B cell (primary cell): ENCODE measurements around the gene GJA9. TPM values are rescaled to one million over a fixed set of nuclear protein-coding genes. Genes with fewer than 3 reads are reported as not detected.

ENCODE experiments used
- ATAC-seq: fragments of 200-7000 bp; cut with Tn5 transposase; one replicate; pipeline ENCODE4 v1.10.0; 2021; ENCODE audit warnings: low read depth, mild to moderate bottlenecking, moderate number of reproducible peaks, moderate library complexity
- CTCF ChIA-PET: fragments of 350-600 bp; sonication (Branson Sonifier 250); formaldehyde crosslinking; loops from one replicate; lab custom pipeline; 2021; ENCODE audit warnings: antibody characterized with exemption, inconsistent platforms; lab: Charles Lee
- POLR2A ChIA-PET: fragments of 350-600 bp; sonication (Branson Sonifier 250); formaldehyde crosslinking; loops from one replicate; lab custom pipeline; 2021; ENCODE audit warnings: antibody characterized with exemption; lab: Charles Lee
- DNase-seq: peaks from one replicate; pipeline ENCODE4 v3.0.0; 2013
- H2AFZ ChIP-seq: 2 replicates; pipeline ENCODE4 v1.6.1; 2012; ENCODE audit warnings: mild to moderate bottlenecking, low read depth, low read length; ENCODE audit not compliant: insufficient read depth, poor library complexity, severe bottlenecking
- H3K27ac ChIP-seq, 2 donors: 1 replicate in 1 of 2; 2 replicates in 1 of 2; pipeline ENCODE4 v1.5.1; 2012 to 2013; ENCODE audit warnings: low read length in 2 of 2, mild to moderate bottlenecking in 2 of 2, moderate library complexity in 1 of 2
- H3K27me3 ChIP-seq, 4 experiments: fragments of 200-600 bp in 1 of 4; sonication (generic) in 1 of 4; replicated peaks in 1 of 4; 1 replicate in 2 of 4; 2 replicates in 2 of 4; pipeline versions ENCODE4 v1.6.1 to v1.7.0; 2013 to 2016; ENCODE audit warnings: low read length in 3 of 4, mild to moderate bottlenecking in 2 of 4, mixed read lengths in 1 of 4, moderate library complexity in 1 of 4; ENCODE audit not compliant: insufficient read depth in 4 of 4, control insufficient read depth in 3 of 4; ENCODE audit errors: control extremely low read depth in 1 of 4
- H3K36me3 ChIP-seq, 2 experiments: replicated peaks in 1 of 2; 1 replicate in 1 of 2; 2 replicates in 1 of 2; pipeline versions ENCODE4 v1.6.1 to v1.7.1; 2013; ENCODE audit warnings: low read length in 1 of 2; ENCODE audit not compliant: insufficient read depth in 2 of 2, control insufficient read depth in 1 of 2; ENCODE audit errors: control extremely low read depth in 1 of 2, extremely low read depth in 1 of 2
- H3K4me1 ChIP-seq, 2 donors: fragments of 200-600 bp in 1 of 2; sonication (generic) in 1 of 2; 1 replicate in 1 of 2; 2 replicates in 1 of 2; pipeline versions ENCODE4 v1.5.1 to v1.6.1; 2013 to 2017; ENCODE audit warnings: low read length in 2 of 2; ENCODE audit not compliant: control insufficient read depth in 2 of 2, insufficient read depth in 2 of 2
- H3K4me2 ChIP-seq: replicated peaks from 2 replicates; pipeline ENCODE3; 2012; ENCODE audit warnings: mild to moderate bottlenecking, low read depth, low read length; ENCODE audit not compliant: poor library complexity, severe bottlenecking
- H3K4me3 ChIP-seq, 5 experiments: fragments of 200-600 bp in 1 of 5; sonication (generic) in 1 of 5; 1 replicate in 3 of 5; 2 replicates in 2 of 5; pipeline versions ENCODE4 v1.5.1 to v1.7.0; 2011 to 2016; ENCODE audit warnings: low read length in 4 of 5, mild to moderate bottlenecking in 4 of 5, low read depth in 2 of 5, control low read depth in 1 of 5, moderate library complexity in 1 of 5; ENCODE audit not compliant: insufficient read depth in 1 of 5; ENCODE audit errors: control extremely low read depth in 1 of 5, extremely low read depth in 1 of 5
- H3K79me2 ChIP-seq: fragments of 200-600 bp; sonication (generic); one replicate; pipeline ENCODE4 v1.6.0; 2016; ENCODE audit warnings: low read length; ENCODE audit not compliant: control insufficient read depth, insufficient read depth
- H3K9ac ChIP-seq: fragments of 200-600 bp; sonication (generic); 2 replicates; pipeline ENCODE4 v1.6.1; 2017; ENCODE audit warnings: mild to moderate bottlenecking, low read length, moderate library complexity
- H3K9me3 ChIP-seq, 3 donors: one replicate each; pipeline versions ENCODE4 v1.6.1 to v1.7.1; 2013; ENCODE audit warnings: low read length in 2 of 3; ENCODE audit not compliant: control insufficient read depth in 2 of 3, insufficient read depth in 1 of 3; ENCODE audit errors: control extremely low read depth in 1 of 3
- H4K20me1 ChIP-seq: 2 replicates; pipeline ENCODE4 v1.6.0; 2012; ENCODE audit warnings: mild to moderate bottlenecking, low read length; ENCODE audit not compliant: insufficient read depth, control insufficient read depth, poor library complexity, severe bottlenecking
- H3K27ac Mint-ChIP-seq: one replicate; pipeline ENCODE4 v1.8.0; 2021; ENCODE audit warnings: mixed read lengths
- H3K27me3 Mint-ChIP-seq: one replicate; pipeline ENCODE4 v1.8.0; 2021; ENCODE audit warnings: mixed read lengths
- H3K4me1 Mint-ChIP-seq: one replicate; pipeline ENCODE4 v1.8.0; 2021; ENCODE audit warnings: mixed read lengths
- H3K4me3 Mint-ChIP-seq: one replicate; pipeline ENCODE4 v1.8.0; 2021; ENCODE audit warnings: mixed read lengths
- H3K9me3 Mint-ChIP-seq: one replicate; pipeline ENCODE4 v1.8.0; 2022; ENCODE audit warnings: mixed read lengths; ENCODE audit not compliant: insufficient read depth
- CTCF ChIP-seq: fragments of 200-600 bp; IDR thresholded peaks from one replicate; pipeline ENCODE4 v1.8.0; 2022; ENCODE audit warnings: antibody characterized with exemption, mild to moderate bottlenecking
- EZH2 ChIP-seq: IDR thresholded peaks from 2 replicates; pipeline ENCODE4 v1.6.1; 2012; ENCODE audit warnings: borderline replicate concordance, low read depth, mild to moderate bottlenecking, moderate library complexity, low read length; ENCODE audit not compliant: insufficient read depth, poor library complexity, severe bottlenecking
- WGBS: methylation state at CpG from one replicate; pipeline ENCODE4 v1.1.5; 2013; ENCODE audit warnings: missing lambda C conversion rate; ENCODE audit not compliant: insufficient coverage; 5-methylcytosine and 5-hydroxymethylcytosine counted together
- intact Hi-C: fragments of 100-400 bp; cut with micrococcal nuclease; formaldehyde crosslinking; loops from one replicate; pipeline ENCODE4 v1.10.0; 2022
- polyA plus RNA-seq: library from polyadenylated mRNA; depleted of rRNA; stranded (reverse); fragments of >200 nt; gene quantifications from 2 replicates; pipeline ENCODE4 v1.2.3, GENCODE V29; 2012
- total RNA-seq, 2 donors: library from RNA; stranded (reverse); fragments of 120-200 nt in 1 of 2; gene quantifications; 1 replicate in 1 of 2; 2 replicates in 1 of 2; pipeline versions ENCODE4 v1.2.3 to v1.2.4, GENCODE V29; 2013 to 2022

Gene GJA9
- total and polyA plus RNA-seq, 2 donors (not counting 1 experiment from before 2014, with no cell fraction given): not detected

GRCh38 chr1:38899560-38899959 lies 18.2 kb upstream of the GJA9 start:
- Histone ChIP-seq H3K79me2 (no peaks in the 10 kb centered on the region), H3K4me1 (no peaks in the 10 kb centered on the region), H3K9ac (no peak overlapping the region), H3K4me3 (no peak overlapping the region), H4K20me1 (no peaks in the 10 kb centered on the region), H3K9me3 (no peaks in the 10 kb centered on the region), H3K27me3 (no peaks in the 10 kb centered on the region), H2AFZ (no peak overlapping the region), H3K4me2 (no peak overlapping the region), H3K27ac (no peak overlapping the region), H3K36me3 (no peaks in the 10 kb centered on the region)
- Mint-ChIP-seq H3K27ac (no peak overlapping the region), H3K27me3 (no peaks in the 10 kb centered on the region), H3K4me3 (no peak overlapping the region), H3K9me3 (no peaks in the 10 kb centered on the region), H3K4me1 (no peaks in the 10 kb centered on the region)
- DNase-seq: no peak
- ATAC-seq: no peak
- ChIA-PET CTCF (no interaction called here), POLR2A (no interaction called here)
- 97% methylated on average over 2 of the region's 4 CpGs for WGBS
- intact Hi-C loops: no loop called here
- TF ChIP-seq EZH2 (no peak), CTCF (no peak)

DNA sequence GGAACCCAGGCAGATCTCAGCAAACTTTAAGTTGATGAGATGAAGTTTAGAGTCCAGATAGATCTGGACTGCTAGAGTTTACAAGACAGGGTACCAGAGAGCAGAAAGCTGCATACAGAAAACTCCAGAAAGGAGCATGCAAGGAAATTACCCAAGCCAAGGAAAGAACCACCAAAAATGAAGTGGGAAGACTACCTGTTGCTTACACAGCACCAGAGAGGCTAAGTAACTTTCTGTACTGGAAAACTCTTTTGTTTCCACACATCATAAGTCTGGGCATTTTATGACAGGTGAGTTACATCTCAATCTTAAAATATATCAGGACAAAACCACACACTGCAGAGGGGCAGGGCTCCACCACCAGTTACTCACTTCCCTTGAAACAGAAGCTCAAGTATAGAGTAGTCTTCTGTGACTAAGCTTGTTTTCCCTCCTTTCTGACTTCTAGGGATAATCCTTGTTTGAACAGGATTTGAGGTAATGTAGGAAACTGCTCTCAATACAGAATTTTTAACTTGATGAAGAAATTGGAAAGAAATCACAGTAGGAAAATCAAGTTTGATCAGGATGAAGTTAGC lies 17.4 kb upstream of the GJA9 start:
- Histone ChIP-seq H2AFZ (no peak overlapping the region), H3K79me2 (no peaks in the 10 kb centered on the region), H3K27ac (no peak overlapping the region), H3K4me2 (no peak overlapping the region), H4K20me1 (no peaks in the 10 kb centered on the region), H3K4me1 (no peaks in the 10 kb centered on the region), H3K9ac (no peak overlapping the region), H3K9me3 (no peaks in the 10 kb centered on the region), H3K27me3 (no peaks in the 10 kb centered on the region), H3K36me3 (no peaks in the 10 kb centered on the region), H3K4me3 (no peak overlapping the region)
- Mint-ChIP-seq H3K27me3 (no peaks in the 10 kb centered on the region), H3K27ac (no peak overlapping the region), H3K9me3 (no peaks in the 10 kb centered on the region), H3K4me3 (no peak overlapping the region), H3K4me1 (no peaks in the 10 kb centered on the region)
- intact Hi-C loops: no loop called here
- no peak for ATAC-seq
- POLR2A ChIA-PET: no interaction called here
- TF ChIP-seq EZH2: no peak
- no peak for TF ChIP-seq CTCF
- no peak for DNase-seq
- CTCF ChIA-PET: no interaction called here
